Sigmoid colon (tissue), 4 donors: ENCODE results near the gene LRRC7.

Source experiments
- CTCF ChIP-seq, 4 experiments: fragments of 450-650 bp in 3 of 4; fragments of 200-600 bp in 1 of 4; IDR thresholded peaks; one replicate each; pipeline ENCODE4 v1.5.1; 2016 to 2019; ENCODE audit warnings: antibody characterized with exemption in 4 of 4, mild to moderate bottlenecking in 3 of 4, moderate library complexity in 2 of 4
- EP300 ChIP-seq, 4 donors: sonication (generic); formaldehyde crosslinking; IDR thresholded peaks; one replicate each; pipeline ENCODE4 v1.6.1; 2017; ENCODE audit warnings: antibody characterized with exemption in 4 of 4

DNA sequence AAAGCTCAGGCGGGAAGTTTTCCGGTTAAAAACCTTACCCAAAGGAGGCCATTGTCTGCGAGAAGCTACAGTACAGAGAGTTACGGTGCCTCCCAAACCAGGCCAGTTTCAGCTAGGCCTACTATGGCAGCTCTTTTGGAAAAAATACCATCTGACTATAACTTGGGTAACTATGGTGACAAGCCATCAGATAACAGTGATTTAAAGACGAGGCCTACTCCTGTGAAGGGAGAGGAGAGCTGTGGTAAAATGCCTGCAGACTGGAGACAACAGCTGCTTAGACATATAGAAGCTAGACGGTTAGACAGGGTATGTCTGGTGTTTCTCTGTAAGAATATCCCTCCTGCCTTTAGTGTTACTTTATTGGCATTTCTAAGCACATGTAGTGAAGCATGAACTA is 471.8 kb downstream of the LRRC7 start:
- TF ChIP-seq CTCF (IDR thresholded peaks at IDR 0.05), result no peak
- TF ChIP-seq EP300 (IDR thresholded peaks at IDR 0.05), result no peak
